ENCODE measurements around the gene TJP2.

TJP2 gene

GRCh38 chr9:69193685-69194032 lies 19.6 kb downstream of the TJP2 start:
- DNase-seq, result no peak

- no peak for DNase-seq
Observed at GRCh38 chr9:69194702-69195418, 20.8 kb downstream of the TJP2 start.

- no peak for DNase-seq
Observed at GRCh38 chr9:69195668-69196067, 21.6 kb downstream of the TJP2 start.

- no peak for DNase-seq
Observed at GRCh38 chr9:69197687-69198086, 23.6 kb downstream of the TJP2 start.

DNA sequence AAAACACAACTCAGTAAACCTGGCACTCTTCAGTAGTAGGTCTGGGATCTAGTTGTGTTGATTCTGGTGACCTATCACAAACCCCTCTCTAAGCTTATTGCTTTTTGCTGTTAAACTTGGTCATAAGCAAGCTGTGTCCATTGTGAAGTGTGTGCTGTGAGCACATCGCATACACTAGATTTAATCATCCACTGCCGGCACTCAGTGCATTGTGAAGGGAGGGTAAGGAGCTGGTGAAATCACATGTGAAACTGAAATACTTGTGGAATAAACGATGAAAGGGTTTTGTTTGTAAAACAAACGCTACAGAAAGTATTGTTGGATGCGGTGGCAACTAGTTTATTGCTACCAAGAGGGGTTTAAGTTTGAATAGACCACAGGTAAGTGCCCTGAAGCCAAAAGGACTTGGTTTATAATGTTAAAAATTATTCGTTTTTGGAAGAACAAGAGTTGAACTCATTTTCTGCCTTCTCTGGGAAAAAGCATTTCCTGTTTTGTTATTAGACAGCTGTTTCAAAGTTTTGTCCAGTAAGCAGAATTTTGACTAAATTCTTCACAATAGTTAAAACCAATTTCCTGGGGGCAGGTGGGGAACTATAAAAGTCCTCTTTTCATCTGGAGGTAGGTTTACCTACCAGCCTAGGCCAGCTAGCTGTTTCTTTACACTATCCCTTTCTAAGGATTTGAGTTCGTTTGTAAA lies 24.6 kb downstream of the TJP2 start:
- DNase-seq, result no peak

GRCh38 chr9:69199769-69200470 lies 25.8 kb downstream of the TJP2 start:
- DNase-seq, result no peak

DNA sequence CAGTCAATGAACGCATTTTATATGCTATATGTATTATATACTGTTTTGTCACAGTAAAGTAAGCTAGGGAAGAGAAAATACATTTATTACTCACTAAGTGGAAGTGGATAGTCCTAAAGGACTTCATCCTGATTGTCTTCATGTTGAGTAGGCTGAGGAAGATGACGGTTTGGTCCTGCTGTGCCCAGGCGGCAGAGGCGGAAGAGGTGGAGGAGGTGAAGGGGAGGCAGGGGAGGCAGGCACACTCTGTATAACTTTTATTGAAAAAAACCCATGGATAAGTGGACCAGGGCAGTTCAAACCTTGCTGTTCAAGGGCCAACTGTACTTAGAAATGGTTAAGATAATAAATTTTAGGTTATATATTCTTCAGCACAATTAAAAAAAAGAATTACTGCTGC lies 28.5 kb downstream of the TJP2 start:
- no peak for DNase-seq

GRCh38 chr9:69204326-69204725 lies 30.2 kb downstream of the TJP2 start:
- no peak for DNase-seq

DNA sequence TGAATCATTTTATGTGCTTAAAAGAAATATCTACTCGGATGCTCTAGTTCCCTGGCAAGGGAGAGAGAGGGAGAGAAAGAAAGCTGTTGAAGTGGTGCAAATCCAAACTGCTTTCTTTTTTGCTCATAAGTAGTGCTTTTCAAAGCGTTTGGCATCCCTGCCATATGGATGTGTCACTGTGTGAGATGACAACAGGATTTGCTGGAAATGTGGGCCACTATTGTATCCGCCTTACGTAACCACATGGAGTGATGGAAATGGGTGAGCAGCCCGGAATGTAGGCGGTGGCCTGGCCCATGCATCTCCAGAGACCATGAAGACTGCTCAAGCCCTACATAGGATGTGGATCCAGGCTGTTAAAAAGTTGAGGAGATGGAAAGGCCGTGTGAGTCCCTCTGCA lies 30.8 kb downstream of the TJP2 start:
- no peak for DNase-seq

DNA sequence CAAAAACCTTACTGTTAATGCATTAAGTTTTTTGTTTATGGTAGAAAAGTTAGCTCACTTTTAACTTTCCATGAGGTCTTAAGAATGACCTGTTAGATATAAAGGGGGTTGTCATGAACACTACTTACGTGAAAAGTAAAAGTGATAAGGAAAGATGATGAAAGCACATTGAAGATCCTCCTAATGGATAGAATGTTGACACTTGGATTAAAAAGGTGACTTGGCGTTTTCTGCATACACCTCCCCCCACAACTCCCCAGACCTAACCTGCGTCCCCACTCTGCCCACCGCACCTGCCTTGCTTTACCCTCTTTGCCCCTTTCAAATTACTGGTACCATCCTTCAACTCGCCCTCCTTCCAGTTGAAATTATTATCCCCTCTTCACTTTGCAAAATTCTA lies 32.0 kb downstream of the TJP2 start:
- no peak for DNase-seq

DNA sequence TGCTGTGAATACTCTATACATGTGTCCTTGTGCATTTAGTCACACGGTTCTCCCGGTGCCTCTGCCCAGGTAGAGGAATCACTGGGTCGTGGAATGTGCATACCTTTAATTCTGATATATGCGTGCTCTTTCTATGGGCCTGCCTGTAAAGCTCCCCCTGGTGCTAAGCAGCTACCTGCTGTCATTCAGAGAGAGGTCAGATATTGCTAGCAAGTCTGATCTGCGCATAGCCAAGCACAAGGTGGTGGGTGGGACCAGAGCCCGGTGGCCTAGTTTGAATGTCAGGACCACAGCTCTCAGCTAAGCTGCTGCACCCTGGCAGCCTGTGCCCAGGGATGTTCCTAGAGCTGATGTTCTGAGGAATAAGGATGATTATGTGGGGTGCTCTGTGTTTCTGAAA lies 33.4 kb downstream of the TJP2 start:
- no peak for DNase-seq

DNA sequence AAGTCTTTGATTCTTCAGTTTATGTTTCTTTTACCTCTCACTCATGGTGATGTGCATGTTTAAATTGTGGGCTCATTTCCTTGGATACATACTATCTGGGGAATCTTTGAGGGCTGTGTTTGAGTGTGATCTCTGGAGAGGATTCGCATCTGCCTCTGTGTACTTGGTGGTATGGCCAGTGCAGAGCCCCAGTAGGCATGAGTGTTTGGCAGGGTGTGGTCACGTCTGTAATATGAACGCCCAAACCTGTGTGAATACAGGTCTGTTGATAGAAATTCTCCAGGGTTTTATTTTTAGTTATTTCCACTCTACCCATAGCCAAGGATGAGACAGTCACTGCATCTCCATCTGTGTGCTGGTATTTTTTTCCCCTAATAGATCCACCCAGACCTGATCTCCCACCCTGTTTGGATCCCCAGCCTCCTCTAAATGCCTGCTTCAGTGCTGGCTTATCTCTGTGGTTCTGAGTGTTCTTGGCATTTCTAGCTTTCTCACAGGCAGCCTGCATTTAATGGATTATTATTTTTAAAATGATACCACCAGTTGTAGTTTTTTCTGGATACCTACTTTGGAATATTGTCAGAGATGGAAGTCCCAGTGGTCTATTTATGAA lies 37.5 kb downstream of the TJP2 start:
- DNase-seq, result no peak

DNA sequence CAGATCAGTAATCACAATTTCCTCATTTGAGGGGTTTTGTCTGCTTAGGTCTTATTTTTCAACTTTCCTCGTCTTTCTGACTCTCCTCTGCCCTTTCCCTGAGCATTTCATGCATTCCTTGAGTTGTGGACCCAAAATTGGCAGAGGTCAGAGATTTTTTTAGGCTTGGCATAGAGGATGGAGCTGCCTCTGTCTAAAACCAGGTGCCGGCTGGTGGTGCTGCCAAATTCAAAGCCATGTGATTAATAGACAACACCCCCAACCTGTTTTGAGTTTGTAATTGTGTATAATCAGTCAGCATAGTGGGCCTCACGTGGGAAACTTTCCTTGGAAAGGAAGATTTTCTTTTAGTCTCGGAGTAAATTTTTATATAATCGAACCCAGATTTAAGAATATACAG lies 39.6 kb downstream of the TJP2 start:
- DNase-seq, result no peak

- no peak for DNase-seq
Observed at GRCh38 chr9:69214939-69215338, 40.9 kb downstream of the TJP2 start.

DNA sequence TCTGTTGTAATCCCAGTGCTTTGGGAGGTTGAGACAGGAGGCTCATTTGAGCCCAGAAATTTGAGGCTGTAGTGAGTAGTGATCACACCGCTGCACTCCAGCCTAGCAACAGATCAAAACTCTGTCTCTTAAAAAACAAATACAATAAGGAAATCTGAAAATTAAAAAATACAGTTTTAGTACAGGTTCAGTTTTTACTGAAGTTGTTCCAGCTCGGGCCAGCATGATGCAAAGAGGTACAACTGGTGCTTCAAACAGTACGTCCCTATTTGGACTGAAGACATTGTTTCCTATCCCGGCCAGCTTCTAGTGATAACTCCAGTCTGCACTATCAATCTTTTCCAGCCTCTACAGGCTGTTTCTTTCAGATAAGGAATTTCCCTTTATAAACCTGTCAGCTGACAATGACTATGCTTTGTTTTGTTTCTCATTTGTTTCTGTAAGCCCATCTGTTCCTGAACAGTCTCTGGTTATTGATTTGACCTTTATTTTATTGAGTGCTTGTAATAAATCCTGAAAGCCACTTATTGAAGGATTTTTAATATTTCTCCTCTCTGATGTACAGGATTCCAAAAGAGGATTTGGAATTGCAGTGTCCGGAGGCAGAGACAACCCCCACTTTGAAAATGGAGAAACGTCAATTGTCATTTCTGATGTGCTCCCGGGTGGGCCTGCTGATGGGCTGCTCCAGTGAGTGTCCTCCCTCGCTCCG lies 41.9 kb downstream of the TJP2 start:
- DNase-seq, result no peak

DNA sequence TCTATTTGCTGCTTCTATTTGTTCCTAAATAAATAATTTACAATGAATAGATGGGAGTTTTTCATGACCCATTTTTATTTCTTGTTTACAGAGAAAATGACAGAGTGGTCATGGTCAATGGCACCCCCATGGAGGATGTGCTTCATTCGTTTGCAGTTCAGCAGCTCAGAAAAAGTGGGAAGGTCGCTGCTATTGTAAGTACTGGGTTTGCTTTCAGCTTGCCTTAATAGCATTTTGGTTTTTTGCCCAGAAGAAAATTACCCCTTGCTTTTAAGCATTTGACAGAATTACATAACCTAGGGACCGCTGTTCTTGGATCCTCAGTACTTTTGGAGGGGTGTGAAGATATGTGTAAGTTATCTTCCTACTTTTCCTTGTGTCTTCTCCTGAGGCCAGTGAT lies 44.1 kb downstream of the TJP2 start:
- DNase-seq, result peak; percentile 79

- no peak for DNase-seq
Observed at GRCh38 chr9:69221036-69221435, 47.0 kb downstream of the TJP2 start.

DNA sequence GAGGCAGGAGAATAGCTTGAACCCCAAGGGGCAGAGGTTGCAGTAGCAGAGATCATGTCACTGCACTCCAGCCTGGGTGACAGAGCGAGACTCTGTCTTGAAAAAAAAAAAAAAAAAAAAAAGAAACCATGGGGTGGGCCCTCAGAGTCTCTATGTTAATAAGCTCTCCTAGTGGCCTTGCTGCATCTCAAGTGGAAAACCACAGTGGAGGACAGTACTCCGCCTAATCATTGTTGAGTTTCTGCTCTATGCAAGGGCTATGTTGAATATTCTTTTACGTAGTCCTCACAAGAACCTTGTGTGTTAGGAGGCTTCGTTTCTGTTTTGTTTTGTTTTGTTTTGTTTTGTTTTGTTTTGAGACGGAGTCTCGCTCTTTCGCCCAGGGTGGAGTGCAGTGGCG lies 48.9 kb downstream of the TJP2 start:
- DNase-seq, result no peak

- DNase-seq, result no peak
Observed at GRCh38 chr9:69223605-69224004, 49.5 kb downstream of the TJP2 start.

- DNase-seq, result no peak
Observed at GRCh38 chr9:69229367-69229766, 55.3 kb downstream of the TJP2 start.

DNA sequence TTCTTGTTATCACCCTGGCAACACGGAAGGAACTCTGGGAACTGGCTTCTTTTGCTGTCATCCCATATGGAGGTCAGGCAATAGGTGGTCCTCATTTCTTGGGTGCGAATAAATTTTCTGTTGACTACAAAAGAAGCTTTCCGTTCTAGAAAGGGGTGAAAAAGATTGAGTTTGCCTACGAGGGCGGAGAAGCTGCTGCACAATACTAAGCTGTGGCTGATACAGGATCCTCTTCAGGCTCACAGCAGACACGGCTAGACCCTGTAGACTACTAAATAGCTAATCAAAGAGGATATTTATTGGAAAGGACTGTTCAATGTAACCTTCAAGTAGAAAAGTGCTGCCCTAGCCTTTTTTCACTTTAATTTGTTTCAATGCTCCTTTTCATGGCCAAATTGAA lies 58.1 kb downstream of the TJP2 start:
- no peak for DNase-seq

DNA sequence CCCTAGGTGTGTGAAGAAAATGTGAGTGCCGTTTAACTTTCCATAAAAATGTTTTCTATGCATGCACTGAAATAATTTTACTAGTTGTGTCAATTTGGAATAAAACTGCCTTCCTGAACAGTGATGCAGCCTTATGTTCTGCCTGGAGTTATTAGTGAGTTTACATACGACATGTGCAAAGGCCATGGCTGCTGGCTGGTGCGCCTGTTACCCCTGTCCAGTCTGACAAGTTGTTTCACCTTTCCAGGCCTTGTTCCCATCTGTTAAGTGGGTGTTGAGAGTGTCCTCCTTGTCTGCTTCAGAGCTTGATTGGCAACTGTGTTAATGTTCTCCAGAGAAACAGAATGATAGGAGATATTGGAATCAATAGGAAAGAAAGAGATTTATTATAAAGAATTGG lies 60.6 kb downstream of the TJP2 start:
- no peak for DNase-seq

- DNase-seq, result no peak
Observed at GRCh38 chr9:69236188-69236587, 62.1 kb downstream of the TJP2 start.

Data from NCI-H2081 treated with DMSO at 0.1 percent for 48 hours (cell line).